Activated CD4-positive, alpha-beta memory T cell treated with anti-CD3 and anti-CD28 coated beads for 36 hours (primary cell): ENCODE measurements around the gene MRPL36. TPM values are rescaled to one million over a fixed set of nuclear protein-coding genes. Genes with fewer than 3 reads are reported as not detected.
"Not testable (repeated sequence)": the region's sequence is repeated elsewhere in the genome, so short reads cannot be mapped to it uniquely, and the experiment has no call there.

Source experiments
- CTCF ChIA-PET: fragments of 350-600 bp; sonication (Branson Sonifier 250); formaldehyde crosslinking; loops from one replicate; lab custom pipeline; 2021; ENCODE audit warnings: antibody characterized with exemption, inconsistent platforms; lab: Charles Lee
- POLR2A ChIA-PET: fragments of 350-600 bp; sonication (Branson Sonifier 250); formaldehyde crosslinking; loops from one replicate; lab custom pipeline; 2021; ENCODE audit warnings: antibody characterized with exemption; lab: Charles Lee
- DNase-seq: peaks from one replicate; pipeline ENCODE4 v3.0.0-alpha.2; 2020
- H3K27ac Mint-ChIP-seq: one replicate; pipeline ENCODE4 v1.8.0; 2021; ENCODE audit warnings: mixed read lengths
- H3K27me3 Mint-ChIP-seq: one replicate; pipeline ENCODE4 v1.8.0; 2021; ENCODE audit warnings: mixed read lengths
- H3K36me3 Mint-ChIP-seq: one replicate; pipeline ENCODE4 v1.8.0; 2021; ENCODE audit warnings: mixed read lengths
- H3K4me1 Mint-ChIP-seq: one replicate; pipeline ENCODE4 v1.8.0; 2021; ENCODE audit warnings: low read depth, mixed read lengths
- H3K4me3 Mint-ChIP-seq: one replicate; pipeline ENCODE4 v1.8.0; 2021; ENCODE audit warnings: mild to moderate bottlenecking, mixed read lengths
- H3K9me3 Mint-ChIP-seq: one replicate; pipeline ENCODE4 v1.8.0; 2021; ENCODE audit warnings: mixed read lengths
- intact Hi-C: fragments of 100-400 bp; cut with micrococcal nuclease; formaldehyde crosslinking; loops from one replicate; pipeline ENCODE4 v1.15.1; 2023
- total RNA-seq, 2 experiments: library from RNA; stranded (reverse); gene quantifications; one replicate each; pipeline ENCODE4 v1.2.3, GENCODE V29; 2021

MRPL36 gene
- total RNA-seq, 2 experiments from 2014 or later: 60.8 to 64.7 TPM

DNA sequence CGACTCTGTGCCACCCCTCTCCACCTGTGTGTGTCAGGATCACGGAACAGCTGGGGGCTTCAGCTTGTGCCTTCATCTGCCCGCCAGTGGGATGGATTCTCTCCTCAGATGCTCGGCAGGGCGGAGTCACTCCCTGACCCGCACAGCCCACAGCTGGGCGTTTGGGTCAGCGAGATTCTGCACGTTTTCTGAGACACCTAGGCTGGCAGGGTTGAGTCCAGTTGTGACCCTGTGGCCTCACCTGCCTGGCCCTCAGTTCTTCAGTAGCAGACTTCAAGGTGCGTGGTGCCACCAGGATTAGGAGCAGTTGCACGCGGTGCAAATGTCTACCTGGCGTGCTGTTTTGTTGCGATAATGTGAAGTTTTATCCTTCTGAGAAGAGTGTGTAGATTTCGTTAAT, 6.6 kb upstream of the MRPL36 start:
- Mint-ChIP-seq H3K27me3 (no peaks in the 10 kb centered on the region), H3K4me1 (peaks cover 29% of the 10 kb centered on the region), H3K4me3 (no peak overlapping the region), H3K36me3 (peaks cover 57% of the 10 kb centered on the region), H3K9me3 (no peaks in the 10 kb centered on the region), H3K27ac (no peak overlapping the region)
- CTCF ChIA-PET: no interaction called here
- POLR2A ChIA-PET: no interaction called here
- no peak for DNase-seq
- intact Hi-C loops: loop anchor here (10.0 kb wide), 1 partner anchor 71 kb away; no protein-coding TSS in a partner anchor

DNA sequence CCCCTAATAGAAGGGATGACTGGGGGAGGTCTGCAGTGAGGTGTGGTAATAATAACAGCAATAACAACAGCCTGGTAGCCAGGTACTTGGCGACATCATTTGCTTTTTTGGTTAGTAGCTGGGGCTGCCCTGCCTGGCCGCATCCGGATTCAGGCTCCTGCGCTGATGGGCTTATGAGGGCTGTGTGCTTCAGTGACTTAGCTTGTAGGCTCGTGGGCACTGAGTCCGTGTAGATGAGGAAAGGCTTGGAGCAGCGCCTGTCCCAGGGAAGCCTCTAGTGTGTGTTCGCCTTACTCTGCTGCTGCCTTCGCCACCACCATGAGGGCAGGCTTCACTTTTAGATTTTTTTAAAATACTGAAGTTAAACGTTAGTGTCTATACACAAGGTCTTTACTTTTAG, 6.1 kb upstream of the MRPL36 start:
- Mint-ChIP-seq H3K9me3 (no peaks in the 10 kb centered on the region), H3K4me3 (no peak overlapping the region), H3K27me3 (no peaks in the 10 kb centered on the region), H3K36me3 (peaks cover 53% of the 10 kb centered on the region), H3K4me1 (peaks cover 29% of the 10 kb centered on the region), H3K27ac (no peak overlapping the region)
- DNase-seq: no peak
- ChIA-PET CTCF (no interaction called here), POLR2A (interaction anchor here (2.1 kb wide), 1 partner anchor 13 kb away, joined by 8 read pairs; no protein-coding TSS in a partner anchor)
- intact Hi-C loops: loop anchor here (10.0 kb wide), 1 partner anchor 71 kb away; no protein-coding TSS in a partner anchor

DNA sequence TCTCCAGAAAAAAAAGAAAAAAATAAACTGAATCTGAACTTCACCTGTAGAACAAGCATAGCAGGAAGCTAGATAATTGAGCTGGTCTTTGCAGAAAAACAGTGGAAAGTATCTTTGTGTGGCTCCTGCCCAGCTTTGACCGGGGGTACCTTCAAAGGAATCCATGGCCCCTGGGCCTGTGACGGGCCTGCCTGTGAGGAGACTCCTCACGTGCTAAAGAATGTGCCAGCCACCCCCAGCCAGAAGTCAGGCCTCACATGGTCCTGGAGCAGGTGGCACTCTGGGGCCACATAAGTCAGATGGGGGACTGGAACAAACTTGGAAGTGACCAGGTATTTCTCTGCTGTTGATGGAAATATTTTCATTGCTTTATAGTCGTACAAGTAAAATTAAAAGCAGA, 5.7 kb upstream of the MRPL36 start:
- H3K36me3 Mint-ChIP-seq: peaks cover 53% of the 10 kb centered on the region
- ChIA-PET CTCF (no interaction called here), POLR2A (interaction anchor here (2.1 kb wide), 1 partner anchor 12 kb away, joined by 8 read pairs; no protein-coding TSS in a partner anchor)
- peaks cover 29% of the 10 kb centered on the region for H3K4me1 Mint-ChIP-seq
- no peaks in the 10 kb centered on the region for H3K9me3 Mint-ChIP-seq
- no peaks in the 10 kb centered on the region for H3K27me3 Mint-ChIP-seq
- no peak overlapping the region for H3K27ac Mint-ChIP-seq
- intact Hi-C loops: loop anchor here (10.0 kb wide), 1 partner anchor 71 kb away; no protein-coding TSS in a partner anchor
- H3K4me3 Mint-ChIP-seq: no peak overlapping the region
- no peak for DNase-seq

DNA sequence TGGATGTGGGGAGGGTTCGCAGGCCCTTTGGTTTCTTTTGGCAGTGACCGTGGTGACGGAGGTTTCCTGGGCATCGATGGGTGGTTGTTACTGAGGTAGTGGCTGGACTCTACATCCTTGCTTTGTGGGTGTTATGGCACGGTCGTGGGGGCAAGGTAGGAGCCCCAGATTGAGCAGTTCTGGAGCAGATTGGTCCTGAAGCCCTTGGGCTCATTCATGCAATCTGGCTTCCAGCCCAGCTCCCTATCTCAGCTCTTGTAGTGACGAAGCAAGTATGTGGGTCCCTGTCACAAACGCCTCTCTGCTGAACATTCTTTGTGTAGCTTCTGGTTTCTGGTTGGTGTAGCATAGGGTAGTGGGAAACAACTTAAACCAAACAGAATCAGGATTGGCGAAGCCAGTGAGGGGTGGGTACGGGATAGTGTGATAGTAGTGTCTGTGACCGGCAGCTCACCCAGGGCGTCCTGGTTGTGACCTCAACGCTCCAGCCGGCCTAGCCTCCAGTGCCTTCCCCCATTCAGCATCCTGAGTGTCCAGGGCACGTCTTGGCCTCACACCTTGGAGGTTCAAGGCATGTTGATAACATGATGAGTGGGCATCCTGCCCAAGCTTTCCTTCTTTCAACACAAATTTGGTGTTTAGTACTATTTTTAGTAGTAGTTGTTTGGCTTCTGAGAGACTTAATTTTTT, 4.5 kb upstream of the MRPL36 start:
- H3K27me3 Mint-ChIP-seq: no peaks in the 10 kb centered on the region
- intact Hi-C loops: loop anchor here (10.0 kb wide), 1 partner anchor 69 kb away; no protein-coding TSS in a partner anchor
- no peaks in the 10 kb centered on the region for H3K9me3 Mint-ChIP-seq
- peaks cover 56% of the 10 kb centered on the region for H3K36me3 Mint-ChIP-seq
- DNase-seq: no peak
- H3K4me1 Mint-ChIP-seq: peaks cover 28% of the 10 kb centered on the region
- H3K27ac Mint-ChIP-seq: no peak overlapping the region
- no peak overlapping the region for H3K4me3 Mint-ChIP-seq
- ChIA-PET CTCF (no interaction called here), POLR2A (interaction anchor here (2.1 kb wide), 1 partner anchor 11 kb away, joined by 8 read pairs; no protein-coding TSS in a partner anchor)

DNA sequence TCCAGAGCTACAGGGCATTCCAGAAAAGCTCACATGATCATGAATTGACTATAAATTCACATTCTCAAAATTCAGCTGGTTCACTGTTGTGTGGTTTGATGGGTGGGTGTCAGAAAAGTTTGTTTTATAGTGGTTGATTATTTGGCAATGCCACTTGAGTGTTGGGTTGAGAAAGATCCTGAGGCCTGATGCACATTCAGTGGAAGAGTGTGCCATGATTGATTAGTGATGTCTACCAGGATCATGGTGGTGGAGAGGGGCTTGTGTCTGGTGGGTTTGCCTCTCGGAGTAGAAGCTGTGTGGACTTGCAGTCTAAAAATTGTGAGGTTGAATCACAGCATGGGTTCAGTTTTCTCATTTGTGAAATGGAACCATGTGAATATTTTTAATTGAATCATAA, 3.6 kb upstream of the MRPL36 start:
- Mint-ChIP-seq H3K9me3 (no peaks in the 10 kb centered on the region), H3K27ac (peak overlapping the region; percentile 28), H3K27me3 (no peaks in the 10 kb centered on the region), H3K36me3 (peaks cover 60% of the 10 kb centered on the region), H3K4me1 (peaks cover 36% of the 10 kb centered on the region), H3K4me3 (peak overlapping the region; percentile 50)
- ChIA-PET CTCF (interaction anchor here (1.4 kb wide), 1 partner anchor 32 kb away, joined by 3 read pairs; no protein-coding TSS in a partner anchor), POLR2A (interaction anchor here (2.4 kb wide), 1 partner anchor 10 kb away, joined by 14 read pairs; no protein-coding TSS in a partner anchor)
- intact Hi-C loops: loop anchor here (10.0 kb wide), 1 partner anchor 68 kb away; no protein-coding TSS in a partner anchor
- no peak for DNase-seq

DNA sequence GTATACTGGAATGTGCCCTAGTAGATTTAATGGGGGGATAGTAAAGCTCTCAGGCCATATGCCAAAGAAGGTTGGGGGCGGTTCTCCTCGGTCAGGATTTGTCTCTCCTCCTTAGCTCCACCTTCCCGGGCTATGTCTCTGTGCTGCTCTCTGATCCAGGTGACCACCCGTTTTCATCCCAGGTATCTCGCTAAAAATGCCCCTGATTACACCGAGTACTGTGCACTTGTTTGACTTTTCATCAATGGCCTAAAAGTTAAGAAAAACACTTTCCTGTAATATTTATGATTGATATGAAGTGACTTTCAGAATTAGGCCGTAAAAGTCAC, 2.3 kb upstream of the MRPL36 start:
- peak overlapping the region; percentile 100 for H3K4me3 Mint-ChIP-seq
- no peak for DNase-seq
- ChIA-PET POLR2A (interaction anchor here (2.4 kb wide), 1 partner anchor 9 kb away, joined by 14 read pairs; no protein-coding TSS in a partner anchor), CTCF (interaction anchor here (1.4 to 1.5 kb wide), 2 partner anchors 9 to 38 kb away, joined by 5 to 8 read pairs; no protein-coding TSS in a partner anchor)
- peak overlapping the region; percentile 99 for H3K27ac Mint-ChIP-seq
- H3K9me3 Mint-ChIP-seq: no peaks in the 10 kb centered on the region
- intact Hi-C loops: loop anchor here (10.0 kb wide), 1 partner anchor 67 kb away; no protein-coding TSS in a partner anchor
- H3K4me1 Mint-ChIP-seq: peaks cover 43% of the 10 kb centered on the region
- H3K36me3 Mint-ChIP-seq: peaks cover 62% of the 10 kb centered on the region
- H3K27me3 Mint-ChIP-seq: no peaks in the 10 kb centered on the region

DNA sequence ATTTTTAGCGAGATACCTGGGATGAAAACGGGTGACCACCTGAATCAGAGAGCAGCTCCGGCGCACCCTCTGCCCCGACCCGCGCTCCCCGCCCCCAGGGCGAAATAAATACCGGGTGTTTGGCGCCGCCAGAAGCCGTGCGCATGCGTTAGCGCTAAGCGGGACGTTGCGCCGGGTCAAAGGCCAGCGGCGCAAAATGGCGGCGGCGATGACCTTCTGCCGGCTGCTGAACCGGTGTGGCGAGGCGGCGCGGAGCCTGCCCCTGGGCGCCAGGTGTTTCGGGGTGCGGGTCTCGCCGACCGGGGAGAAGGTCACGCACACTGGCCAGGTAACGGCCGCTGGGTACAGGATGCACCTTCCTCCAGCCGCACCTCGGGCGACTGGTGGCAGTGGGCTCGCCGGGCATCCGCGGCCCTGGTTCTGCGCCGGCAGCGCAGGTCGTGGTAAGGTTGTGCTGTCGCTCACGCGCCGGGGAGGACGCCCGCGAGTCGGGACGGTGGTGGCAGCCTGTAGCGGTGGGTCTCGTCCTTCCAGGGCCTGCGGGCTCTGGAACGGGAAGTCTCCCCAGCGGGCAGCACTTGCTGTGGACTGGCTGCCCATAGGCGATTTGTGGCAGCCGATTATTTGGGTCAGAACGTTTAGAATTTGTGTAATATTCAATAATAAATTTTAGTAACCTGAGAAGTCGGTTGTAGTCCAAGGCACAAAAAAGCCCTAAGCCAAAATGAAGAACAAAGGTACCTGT, 1.8 kb upstream of the MRPL36 start, which contains the start of gene NDUFS6:
TSS of gene NDUFS6 (plus strand) at position 186 of the 745 bp plus-strand sequence. CDS start at position 197, 11 bp downstream.
- Mint-ChIP-seq H3K4me3 (peak within 1 kb of the TSS; percentile 100), H3K27me3 (no peaks in the 10 kb centered on the region), H3K4me1 (peaks cover 49% of the 10 kb centered on the region), H3K27ac (peak within 1 kb of the TSS; percentile 99), H3K9me3 (no peaks in the 10 kb centered on the region), H3K36me3 (peaks cover 61% of the 10 kb centered on the region)
- peak; percentile 85 for DNase-seq
- intact Hi-C loops: loop anchor here (10.0 kb wide), 1 partner anchor 67 kb away; no protein-coding TSS in a partner anchor
- POLR2A ChIA-PET: interaction anchor here (2.4 kb wide), 1 partner anchor 9 kb away, joined by 14 read pairs; no protein-coding TSS in a partner anchor
- CTCF ChIA-PET: interaction anchor here (1.4 to 1.5 kb wide), 2 partner anchors 8 to 38 kb away, joined by 5 to 8 read pairs; no protein-coding TSS in a partner anchor

DNA sequence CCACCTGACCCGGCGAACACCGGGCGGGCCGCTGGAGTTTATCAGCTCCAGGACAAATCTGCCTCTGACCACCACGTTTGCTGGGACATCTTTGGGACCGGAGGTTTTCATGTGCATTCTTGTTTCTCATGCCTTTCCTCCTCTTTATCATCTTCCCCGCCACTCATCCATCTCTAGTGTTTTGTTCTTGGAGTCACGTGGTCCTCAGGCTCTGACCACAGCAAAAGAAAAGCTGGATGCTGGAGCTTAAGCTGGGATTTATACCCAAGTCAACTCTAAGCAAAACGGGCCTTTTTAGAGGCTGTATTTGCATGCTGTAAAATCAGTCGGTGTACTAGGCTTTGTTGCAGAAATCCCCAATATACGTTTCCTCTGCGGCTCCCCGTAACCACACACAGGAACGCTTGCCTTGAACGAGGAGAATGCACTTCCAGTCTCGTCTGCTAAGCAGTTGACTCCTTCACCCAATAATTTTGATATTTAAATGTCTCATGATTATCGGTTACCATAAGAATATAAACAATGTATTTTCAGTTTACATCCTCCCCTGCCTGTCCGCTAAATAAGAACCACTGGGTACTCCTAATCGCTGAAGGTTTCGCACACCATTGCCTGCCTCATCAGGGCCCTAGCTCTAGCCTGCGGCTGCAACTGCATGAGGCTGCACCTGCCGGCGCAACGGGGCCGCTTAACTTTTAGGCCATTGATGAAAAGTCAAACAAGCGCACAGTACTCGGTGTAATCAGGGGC, 1.0 kb upstream of the MRPL36 start:
- H3K27me3 Mint-ChIP-seq: no peaks in the 10 kb centered on the region
- ChIA-PET CTCF (interaction anchor here (1.0 kb wide), 1 partner anchor 38 kb away, joined by 5 read pairs; no protein-coding TSS in a partner anchor), POLR2A (interaction anchor here (1.0 to 2.4 kb wide), 2 partner anchors 8 to 11 kb away, joined by 4 to 14 read pairs; no protein-coding TSS in a partner anchor)
- intact Hi-C loops: loop anchor here (1.0 to 10.0 kb wide), 2 partner anchors 8 to 66 kb away; no protein-coding TSS in a partner anchor
- peak overlapping the region; percentile 99 for H3K27ac Mint-ChIP-seq
- no peaks in the 10 kb centered on the region for H3K9me3 Mint-ChIP-seq
- peak overlapping the region; percentile 100 for H3K4me3 Mint-ChIP-seq
- H3K36me3 Mint-ChIP-seq: peaks cover 55% of the 10 kb centered on the region
- DNase-seq: peak; percentile 39
- peaks cover 50% of the 10 kb centered on the region for H3K4me1 Mint-ChIP-seq

DNA sequence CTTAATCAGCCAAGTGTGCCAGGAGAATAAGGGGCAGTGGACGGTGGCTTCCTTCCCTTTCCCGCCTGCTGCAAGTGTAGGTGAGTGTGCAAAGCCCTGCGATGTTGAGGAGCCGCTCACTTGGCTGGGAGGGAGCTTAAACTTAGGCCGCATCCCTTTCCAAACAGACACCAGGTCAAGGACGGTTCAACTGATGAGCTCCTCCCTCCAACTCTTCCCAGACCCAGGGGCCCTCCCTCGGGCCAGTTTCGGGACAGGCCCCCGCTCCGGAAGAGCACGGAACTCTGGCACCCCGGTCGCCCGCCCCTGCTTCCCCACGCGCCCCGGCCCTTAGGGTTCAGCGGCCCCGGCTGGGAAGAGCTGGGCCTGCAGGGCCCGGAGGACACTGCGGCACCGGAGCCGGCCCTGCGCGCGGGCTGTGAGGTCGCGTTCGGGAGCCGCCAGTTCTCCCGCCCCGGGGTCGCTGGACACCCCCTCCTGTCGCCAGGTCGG, 481 bp downstream of the MRPL36 start:
- Mint-ChIP-seq H3K4me1 (peaks cover 61% of the 10 kb centered on the region), H3K9me3 (no peaks in the 10 kb centered on the region), H3K36me3 (peaks cover 41% of the 10 kb centered on the region), H3K27ac (peak overlapping the region; percentile 99), H3K27me3 (no peaks in the 10 kb centered on the region), H3K4me3 (peak overlapping the region; percentile 100)
- intact Hi-C loops: no loop called here
- ChIA-PET POLR2A (interaction anchor here (0.7 to 1.4 kb wide), 3 partner anchors 9 to 101 kb away, joined by 3 to 4 read pairs (median 3); no protein-coding TSS in a partner anchor), CTCF (interaction anchor here (1.1 to 1.2 kb wide), 2 partner anchors 11 to 61 kb away, joined by 3 read pairs; no protein-coding TSS in a partner anchor)
- DNase-seq: peak; percentile 62

DNA sequence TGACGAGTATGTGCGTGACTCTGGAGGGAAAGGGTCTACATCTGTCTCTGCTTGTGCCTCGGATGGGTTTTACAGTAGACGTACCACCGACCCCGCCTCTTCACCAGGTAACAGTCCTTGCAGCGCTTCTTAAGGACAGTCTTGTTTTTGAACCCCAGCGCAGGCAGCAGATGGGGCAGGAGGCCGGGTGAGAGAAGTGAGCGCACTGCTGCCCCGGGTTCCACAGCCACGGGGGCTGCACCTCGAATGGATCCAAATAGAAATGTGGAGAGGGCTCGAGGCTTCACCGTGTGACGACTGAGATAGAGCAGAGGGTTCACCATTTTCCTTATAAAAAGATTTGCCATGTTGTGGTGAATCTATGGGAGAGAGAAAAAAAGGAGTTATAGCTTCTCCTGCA, 1.0 kb downstream of the MRPL36 start:
- peaks cover 61% of the 10 kb centered on the region for H3K4me1 Mint-ChIP-seq
- intact Hi-C loops, H3K27me3 Mint-ChIP-seq, H3K9me3 Mint-ChIP-seq, DNase-seq: not testable (repeated sequence)
- ChIA-PET POLR2A (interaction anchor here (0.7 to 1.4 kb wide), 3 partner anchors 9 to 100 kb away, joined by 3 to 4 read pairs (median 3); no protein-coding TSS in a partner anchor), CTCF (interaction anchor here (1.1 to 1.2 kb wide), 2 partner anchors 10 to 60 kb away, joined by 3 read pairs; no protein-coding TSS in a partner anchor)
- H3K27ac Mint-ChIP-seq: peak overlapping the region; percentile 99
- peaks cover 36% of the 10 kb centered on the region for H3K36me3 Mint-ChIP-seq
- H3K4me3 Mint-ChIP-seq: peak overlapping the region; percentile 100
